ENCODE results near the gene FITM2.
"Not testable (repeated sequence)": the region's sequence is repeated elsewhere in the genome, so short reads cannot be mapped to it uniquely, and the experiment has no call there.

The FITM2 gene

DNA sequence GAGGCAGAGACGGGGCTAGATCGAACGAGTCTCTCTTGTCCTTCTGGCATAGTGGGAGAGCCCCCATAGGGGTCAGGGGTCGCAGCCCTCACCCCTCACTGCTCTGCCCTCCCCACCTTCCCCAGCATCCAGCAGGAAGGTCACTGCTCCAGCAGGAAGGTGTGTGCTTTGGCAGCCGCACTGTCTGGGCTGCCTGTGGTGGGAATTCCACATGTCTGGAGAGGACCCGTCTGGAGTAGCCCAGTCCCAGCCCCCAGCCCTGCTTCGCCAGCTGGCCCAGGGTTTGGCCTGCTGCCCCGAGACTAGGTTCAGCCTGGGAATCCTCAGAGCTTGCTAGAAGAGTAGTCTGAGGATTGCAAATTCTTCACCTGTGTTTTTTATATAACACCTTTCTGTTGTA is 23.3 kb upstream of the FITM2 start:
- DNase-seq (ENCODE audit: low read depth, low spot score): peak; percentile 49

DNA sequence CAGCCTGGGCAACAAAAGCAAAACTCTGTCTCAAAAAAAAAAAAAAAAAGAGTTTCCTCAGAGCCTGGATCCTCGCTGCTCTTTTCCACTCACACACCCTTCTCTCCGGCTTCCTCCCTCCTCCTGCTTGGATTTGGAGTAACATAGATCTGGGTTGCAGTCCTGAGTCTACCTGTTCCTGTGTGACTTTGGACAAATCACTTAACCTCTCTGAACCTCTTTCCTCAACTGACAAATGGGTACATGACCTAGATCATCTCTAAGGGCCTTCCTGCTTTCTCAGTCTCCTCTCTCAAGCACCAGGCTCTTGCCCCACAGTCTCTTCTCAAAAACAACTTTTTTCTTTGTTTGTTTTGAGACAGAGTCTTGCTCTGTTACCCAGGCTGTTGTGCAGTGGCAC is 20.2 kb upstream of the FITM2 start:
- DNase-seq (ENCODE audit: low read depth, low spot score): no peak

DNA sequence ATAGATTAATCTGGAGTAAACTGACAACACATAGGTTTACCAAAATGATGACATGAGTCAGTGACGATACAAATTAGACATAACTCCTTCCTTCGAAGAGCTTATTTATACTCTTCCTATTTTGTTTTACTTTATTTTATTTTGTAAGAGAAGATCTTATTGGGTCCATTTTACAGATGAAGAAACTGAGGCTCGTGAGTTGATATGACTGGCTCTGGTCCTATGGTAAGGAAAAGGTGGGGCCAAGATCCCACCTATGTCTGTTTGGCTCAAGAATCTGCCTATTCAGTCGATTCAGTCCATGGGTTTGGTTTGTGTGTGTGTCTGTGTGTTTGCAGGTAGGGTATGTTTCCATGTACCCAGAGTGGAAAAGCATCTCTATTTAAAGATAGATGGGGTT is 17.4 kb upstream of the FITM2 start:
- no peak for DNase-seq (ENCODE audit: low read depth, low spot score)

DNA sequence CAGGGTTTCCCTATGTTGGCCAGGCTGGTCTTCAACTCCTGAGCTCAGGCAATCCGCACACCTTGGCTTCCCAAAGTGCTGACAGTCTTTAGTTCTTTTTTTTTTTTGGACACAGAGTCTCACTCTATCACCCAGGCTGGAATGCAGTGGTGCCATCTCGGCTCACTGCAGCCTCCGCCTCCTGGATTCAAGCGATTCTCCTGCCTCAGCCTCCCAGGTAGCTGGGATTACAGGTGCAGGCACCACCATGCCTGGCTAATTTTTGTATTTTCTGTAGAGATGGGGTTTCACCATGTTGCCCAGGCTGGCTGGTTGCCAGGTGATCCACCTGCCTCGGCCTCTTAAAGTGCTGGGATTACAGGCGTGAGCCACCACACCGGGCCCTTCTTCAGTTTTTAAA is 16.7 kb upstream of the FITM2 start:
- DNase-seq (ENCODE audit: low read depth, low spot score): not testable (repeated sequence)

- no peak for DNase-seq (ENCODE audit: low read depth, low spot score)
Measured at GRCh38 chr20:44326391-44327159, 15.6 kb upstream of the FITM2 start.

DNA sequence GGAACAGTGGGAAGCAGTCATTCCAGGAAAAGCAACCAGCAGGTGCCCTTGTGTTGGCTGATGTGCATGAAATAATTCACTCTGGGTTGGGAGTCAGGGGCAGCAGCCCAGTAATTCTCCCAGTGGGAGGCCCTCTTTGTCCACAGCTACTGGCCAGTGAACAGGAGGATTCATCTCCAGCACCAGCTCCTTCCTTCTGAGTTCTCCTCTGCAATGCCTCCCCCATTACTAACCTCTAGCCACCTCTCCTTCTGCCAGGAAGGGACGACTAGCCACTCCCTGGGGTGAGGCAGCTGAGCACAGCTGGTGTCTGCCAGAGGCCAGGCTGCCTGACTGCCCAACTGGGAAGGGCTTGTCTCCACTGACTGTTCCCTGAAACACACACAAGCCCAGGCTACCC is 13.3 kb upstream of the FITM2 start:
- DNase-seq (ENCODE audit: low read depth, low spot score): no peak

- no peak for DNase-seq (ENCODE audit: low read depth, low spot score)
Measured at GRCh38 chr20:44319839-44320422, 8.9 kb upstream of the FITM2 start.

DNA sequence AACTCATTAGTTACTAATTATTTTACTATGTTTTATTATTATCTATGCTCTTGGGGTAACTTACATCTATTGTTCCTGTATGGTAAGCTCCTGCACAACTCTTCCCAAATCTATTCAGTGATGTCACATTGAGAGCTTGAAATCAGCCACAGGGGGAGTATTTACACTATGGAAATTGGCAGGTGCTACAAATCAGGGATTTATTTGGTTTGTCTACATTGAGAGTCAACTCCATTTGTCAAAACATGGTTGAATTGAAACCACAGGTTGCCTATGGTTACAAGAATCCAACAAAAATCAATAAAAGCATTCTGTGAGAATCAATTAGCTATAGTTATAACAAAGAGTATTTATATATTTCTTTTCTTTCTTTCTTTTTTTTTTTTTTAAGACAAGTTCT is 3.9 kb upstream of the FITM2 start:
- DNase-seq (ENCODE audit: low read depth, low spot score): no peak

DNA sequence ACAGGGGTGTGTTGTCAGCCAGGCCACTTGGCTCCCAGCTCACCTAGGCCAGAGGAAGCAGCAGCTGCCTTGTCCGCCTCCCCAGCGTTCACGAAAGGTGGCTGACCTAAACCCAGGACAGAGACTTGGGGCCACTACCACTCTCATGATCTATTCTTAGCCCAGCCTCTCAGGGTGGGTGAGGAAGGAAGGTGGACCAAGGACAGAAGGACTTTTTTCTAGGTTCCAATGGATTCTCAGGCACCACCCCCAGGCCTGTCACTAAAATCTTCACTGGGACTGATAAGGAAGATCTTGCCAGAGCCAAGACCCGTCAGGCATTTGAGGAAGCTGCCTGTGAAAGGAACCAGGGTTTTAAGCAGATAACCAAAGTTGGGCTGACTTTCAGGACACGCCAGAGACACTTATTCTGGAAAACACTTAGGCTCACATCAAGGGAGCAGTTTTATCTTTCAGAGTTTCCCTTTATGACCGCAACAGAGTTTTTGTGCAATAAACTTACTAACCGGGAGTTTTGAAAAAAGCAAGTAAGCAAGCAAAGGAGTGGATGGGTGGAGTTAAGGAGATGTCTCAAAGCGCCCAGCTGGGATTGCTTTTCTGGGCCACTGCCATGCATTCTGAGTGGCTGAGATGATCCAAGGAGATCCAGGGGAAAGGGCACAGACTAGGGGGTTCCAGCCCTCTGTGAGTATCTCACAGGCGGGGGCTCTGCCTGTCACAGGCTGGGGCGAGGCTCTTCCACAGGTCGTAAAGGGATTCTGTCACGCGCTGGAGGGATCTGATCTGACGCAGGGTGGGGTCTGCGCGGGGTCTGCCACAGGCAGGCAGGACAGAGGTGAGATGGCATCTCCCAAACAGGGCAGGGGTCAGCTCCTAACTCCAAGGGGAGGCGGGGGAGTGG is 989 bp downstream of the FITM2 start:
- peak; percentile 15 for DNase-seq (ENCODE audit: low read depth, low spot score)

- no peak for DNase-seq (ENCODE audit: low read depth, low spot score)
Measured at GRCh38 chr20:44306927-44307326, 4.1 kb downstream of the FITM2 start.

- no peak for DNase-seq (ENCODE audit: low read depth, low spot score)
Measured at GRCh38 chr20:44304383-44304782, 6.6 kb downstream of the FITM2 start.

- DNase-seq (ENCODE audit: low read depth, low spot score): no peak
Measured at GRCh38 chr20:44302736-44303135, 8.3 kb downstream of the FITM2 start.

GRCh38 chr20:44302026-44302669 is 8.9 kb downstream of the FITM2 start:
- DNase-seq (ENCODE audit: low read depth, low spot score): no peak

DNA sequence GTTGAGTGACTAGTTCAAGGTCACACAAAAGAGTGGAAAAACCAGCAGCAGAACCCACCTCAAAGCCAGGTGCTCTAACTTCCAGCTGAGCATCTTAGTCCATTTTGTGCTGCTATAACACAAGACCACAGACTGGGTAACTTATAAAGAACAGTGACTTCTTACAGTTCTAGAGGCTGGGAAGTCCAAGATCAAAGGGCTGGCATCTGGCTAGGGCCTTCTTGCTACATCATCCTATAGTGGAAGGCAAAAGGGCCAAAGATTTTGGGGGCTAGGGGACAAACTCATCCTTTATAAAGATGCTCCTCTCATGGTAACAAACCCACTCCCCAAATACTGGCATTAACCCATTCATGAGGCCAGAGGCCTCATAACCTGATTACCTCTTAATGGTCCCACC is 9.7 kb downstream of the FITM2 start:
- DNase-seq (ENCODE audit: low read depth, low spot score): no peak

- DNase-seq (ENCODE audit: low read depth, low spot score): not testable (repeated sequence)
Measured at GRCh38 chr20:44299011-44299535, 11.9 kb downstream of the FITM2 start.

DNA sequence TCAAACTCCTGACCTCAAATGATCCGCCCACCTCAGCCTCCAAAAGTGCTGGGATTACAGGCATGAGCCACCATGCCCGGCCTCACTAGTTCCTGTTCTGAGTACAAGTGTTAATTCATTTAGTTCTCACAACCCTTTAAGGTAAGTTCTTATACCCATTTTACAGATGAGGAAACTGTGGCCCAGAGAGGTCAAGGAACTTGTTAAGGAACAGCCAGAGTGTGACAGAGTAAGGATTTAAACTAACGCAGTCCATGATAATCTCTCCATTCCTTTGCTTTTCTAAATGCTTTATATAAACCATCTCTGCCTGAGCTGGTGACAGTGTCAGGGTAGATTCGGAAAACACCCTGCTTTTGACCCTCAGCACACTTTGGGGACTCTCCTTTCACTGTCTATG is 13.3 kb downstream of the FITM2 start:
- no peak for DNase-seq (ENCODE audit: low read depth, low spot score)

DNA sequence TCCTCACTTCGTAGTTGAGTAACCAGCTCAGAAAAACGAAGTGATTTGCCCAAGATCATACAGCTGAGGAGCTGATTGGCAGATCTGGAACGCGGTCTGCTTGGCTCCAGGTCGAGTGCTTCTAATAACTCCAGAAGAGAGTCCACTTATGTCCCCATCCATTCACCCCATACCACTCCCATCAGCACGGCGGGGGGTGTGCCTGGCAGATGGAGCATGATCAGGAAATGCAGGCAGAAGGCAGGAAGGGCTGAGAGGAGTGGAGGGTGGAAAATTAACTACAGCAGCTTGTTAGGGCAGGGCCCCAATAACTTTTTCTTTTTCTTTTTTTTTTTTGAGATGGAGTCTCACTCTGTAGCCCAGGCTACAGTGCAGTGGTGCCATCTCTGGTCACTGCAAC is 15.0 kb downstream of the FITM2 start:
- DNase-seq (ENCODE audit: low read depth, low spot score): no peak

DNA sequence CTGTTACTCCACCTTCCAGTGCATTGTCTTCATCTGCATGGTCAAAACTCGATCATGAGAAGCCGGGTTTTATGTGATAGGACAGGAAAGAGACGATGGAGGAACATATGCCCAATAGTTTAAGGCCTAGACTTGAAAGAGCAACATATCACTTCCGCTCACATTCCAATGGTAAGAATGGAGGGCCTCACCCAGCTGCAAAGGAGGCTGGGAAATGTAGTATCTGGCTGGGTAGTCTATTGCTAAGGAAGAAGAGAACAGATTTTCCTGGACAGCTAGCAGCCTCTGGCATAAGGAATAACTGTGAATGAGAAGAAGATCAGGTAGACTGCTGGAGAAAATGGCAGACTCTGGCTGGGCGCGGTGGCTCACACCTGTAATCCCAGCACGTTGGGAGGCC is 19.2 kb downstream of the FITM2 start:
- no peak for DNase-seq (ENCODE audit: low read depth, low spot score)

DNA sequence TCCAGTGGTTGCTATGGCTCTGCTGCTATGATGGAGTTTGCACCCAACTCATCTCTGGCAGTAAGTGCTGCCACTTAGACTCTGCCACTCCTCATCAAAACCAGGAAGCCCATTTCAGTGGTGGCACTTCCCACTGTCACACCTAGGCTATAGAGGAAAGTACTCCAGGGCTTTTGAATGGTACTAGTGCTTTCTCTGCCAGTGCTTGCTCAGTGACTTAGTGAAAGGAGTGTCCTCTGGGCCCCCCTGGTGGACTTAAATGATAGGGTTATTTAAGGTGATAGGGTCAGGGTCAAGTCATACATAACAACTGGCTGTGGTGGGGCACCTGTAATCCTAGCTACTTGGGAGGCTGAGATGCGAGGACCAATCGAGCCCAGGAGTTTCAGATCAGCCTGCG is 22.8 kb downstream of the FITM2 start:
- no peak for DNase-seq (ENCODE audit: low read depth, low spot score)

DNA sequence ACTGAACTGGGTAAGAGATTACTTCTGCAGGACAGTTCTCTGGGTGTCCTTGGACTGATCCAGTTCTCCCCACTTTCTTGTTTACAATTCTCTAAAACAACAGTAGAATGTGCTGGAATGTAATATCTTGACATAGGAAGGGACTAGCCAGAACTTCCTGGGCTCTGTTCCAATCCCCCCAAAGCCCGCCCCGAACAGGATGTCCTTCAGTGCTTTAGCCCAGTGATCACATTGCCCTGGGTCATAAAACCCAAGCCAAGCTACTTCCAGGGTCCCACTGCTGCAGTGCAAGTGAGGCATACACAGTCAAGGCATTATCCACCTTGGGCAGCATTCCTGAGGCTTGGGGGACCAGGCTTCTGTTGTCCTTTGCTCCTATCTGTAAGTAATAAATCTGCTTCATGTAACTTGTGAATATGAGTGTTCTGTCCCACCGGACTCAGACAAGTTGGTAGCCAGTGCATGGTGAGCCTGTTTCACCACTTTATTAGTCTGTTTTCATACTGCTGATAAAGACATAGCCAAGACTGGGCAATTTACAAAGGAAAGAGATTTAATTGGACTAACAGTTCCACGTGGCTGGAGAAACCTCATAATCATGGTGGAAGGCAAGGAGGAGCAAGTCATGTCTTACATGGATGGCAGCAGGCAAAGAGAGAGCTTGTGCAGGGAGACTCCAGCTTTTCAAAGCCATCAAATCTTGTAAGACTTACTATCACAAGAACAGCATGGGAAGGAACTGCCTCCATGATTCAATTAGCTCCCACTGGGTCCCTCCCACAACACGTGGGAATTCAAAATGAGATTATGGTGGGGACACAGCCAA is 23.5 kb downstream of the FITM2 start:
- no peak for DNase-seq (ENCODE audit: low read depth, low spot score)

DNA sequence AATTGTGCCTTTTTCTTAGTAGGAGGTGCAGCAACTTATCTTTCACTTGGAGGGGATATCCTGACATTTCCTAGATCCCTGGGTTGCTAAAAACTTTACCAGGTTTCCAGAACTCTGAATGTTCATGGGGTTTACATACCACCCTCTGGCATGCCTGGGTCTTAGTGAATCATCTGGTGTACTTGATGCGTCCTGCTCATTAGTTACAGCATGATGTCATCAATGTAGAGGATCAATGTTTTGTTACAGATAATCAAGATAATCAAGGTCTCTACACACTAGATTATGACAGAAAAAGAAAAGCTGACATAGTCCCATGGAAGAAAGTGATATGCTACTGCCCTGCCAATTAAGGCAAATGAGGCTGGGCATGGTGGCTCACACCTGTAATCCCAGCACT is 27.0 kb downstream of the FITM2 start:
- DNase-seq (ENCODE audit: low read depth, low spot score): no peak
